ENCODE measurements around the gene CXCL3. TPM values are rescaled to one million over a fixed set of nuclear protein-coding genes. Genes with fewer than 3 reads are reported as not detected.

Gene CXCL3
- total RNA-seq, 1 experiment from 2014 or later: 1.8 TPM

GRCh38 chr4:74055498-74055897 lies 17.0 kb upstream of the CXCL3 start:
- no peak for DNase-seq (ENCODE audit: low read depth)

GRCh38 chr4:74055096-74055495 lies 16.6 kb upstream of the CXCL3 start:
- no peak for DNase-seq (ENCODE audit: low read depth)

- no peak for DNase-seq (ENCODE audit: low read depth)
These were observed 16.1 kb upstream of the CXCL3 start for GRCh38 chr4:74054483-74055047.

- DNase-seq (ENCODE audit: low read depth): no peak
These were observed 8.7 kb upstream of the CXCL3 start for GRCh38 chr4:74047152-74047551.

GRCh38 chr4:74045772-74046171 lies 7.3 kb upstream of the CXCL3 start:
- DNase-seq (ENCODE audit: low read depth): no peak

GRCh38 chr4:74045247-74045646 lies 6.8 kb upstream of the CXCL3 start:
- DNase-seq (ENCODE audit: low read depth): no peak

GRCh38 chr4:74044677-74045076 lies 6.2 kb upstream of the CXCL3 start:
- DNase-seq (ENCODE audit: low read depth): peak; percentile 16

GRCh38 chr4:74042681-74043080 lies 4.2 kb upstream of the CXCL3 start:
- DNase-seq (ENCODE audit: low read depth): no peak

- DNase-seq (ENCODE audit: low read depth): no peak
These were observed 2.9 kb upstream of the CXCL3 start for GRCh38 chr4:74041418-74041817.

GRCh38 chr4:74039315-74039763 lies 850 bp upstream of the CXCL3 start:
- DNase-seq (ENCODE audit: low read depth): peak; percentile 1

GRCh38 chr4:74038086-74038424 lies 434 bp downstream of the CXCL3 start:
- peak; percentile 2 for DNase-seq (ENCODE audit: low read depth)

- no peak for DNase-seq (ENCODE audit: low read depth)
These were observed 1.2 kb downstream of the CXCL3 start for GRCh38 chr4:74037076-74037955.

- DNase-seq (ENCODE audit: low read depth): no peak
These were observed 4.8 kb downstream of the CXCL3 start for GRCh38 chr4:74033739-74034138.

GRCh38 chr4:74032064-74032463 lies 6.4 kb downstream of the CXCL3 start:
- peak; percentile 19 for DNase-seq (ENCODE audit: low read depth)

- no peak for DNase-seq (ENCODE audit: low read depth)
These were observed 6.9 kb downstream of the CXCL3 start for GRCh38 chr4:74031576-74031975.

- no peak for DNase-seq (ENCODE audit: low read depth)
These were observed 8.2 kb downstream of the CXCL3 start for GRCh38 chr4:74030285-74030684.

GRCh38 chr4:74028504-74028903 lies 10.0 kb downstream of the CXCL3 start:
- no peak for DNase-seq (ENCODE audit: low read depth)

- DNase-seq (ENCODE audit: low read depth): no peak
These were observed 14.8 kb downstream of the CXCL3 start for GRCh38 chr4:74023709-74024108.

GRCh38 chr4:74021601-74022000 lies 16.9 kb downstream of the CXCL3 start:
- no peak for DNase-seq (ENCODE audit: low read depth)

GRCh38 chr4:74018771-74019170 lies 19.7 kb downstream of the CXCL3 start:
- DNase-seq (ENCODE audit: low read depth): no peak

GRCh38 chr4:74018116-74018515 lies 20.4 kb downstream of the CXCL3 start:
- DNase-seq (ENCODE audit: low read depth): no peak

GRCh38 chr4:74016068-74016467 lies 22.4 kb downstream of the CXCL3 start:
- DNase-seq (ENCODE audit: low read depth): no peak

GRCh38 chr4:74015126-74015780 lies 23.2 kb downstream of the CXCL3 start:
- no peak for DNase-seq (ENCODE audit: low read depth)

All from Daoy (cell line).